Fibroblast of villous mesenchyme (primary cell): Measurements from ENCODE around the gene PCSK7. TPM values are rescaled to one million over a fixed set of nuclear protein-coding genes. Genes with fewer than 3 reads are reported as not detected.

Experiments
- DNase-seq: peaks from one replicate; pipeline ENCODE4 v3.0.0-alpha.2; 2010; ENCODE audit warnings: low read depth
- H3K4me3 ChIP-seq: 2 replicates; pipeline ENCODE4 v1.5.1; 2011; ENCODE audit warnings: low read depth, mild to moderate bottlenecking, low read length
- CTCF ChIP-seq: IDR thresholded peaks from 2 replicates; pipeline ENCODE4 v1.5.1; 2012; ENCODE audit warnings: low read depth, mild to moderate bottlenecking, low read length; ENCODE audit not compliant: insufficient read depth
- total RNA-seq: library from RNA; depleted of rRNA; stranded (reverse); fragments of >200 nt; gene quantifications from 2 replicates; pipeline ENCODE4 v1.2.3, GENCODE V29; 2012

Gene PCSK7
- total RNA-seq, 1 donor, result 60.0 TPM

- no peak overlapping the region for H3K4me3 ChIP-seq
- no peak for DNase-seq
- no peak for TF ChIP-seq CTCF
These were observed 36.6 kb downstream of the PCSK7 start for GRCh38 chr11:117195258-117195657.

- no peak for TF ChIP-seq CTCF
- DNase-seq, result no peak
These were observed 37.6 kb downstream of the PCSK7 start for GRCh38 chr11:117194267-117194666.

GRCh38 chr11:117193130-117194020 is 38.5 kb downstream of the PCSK7 start:
- H3K4me3 ChIP-seq, result no peak overlapping the region
- no peak for DNase-seq
- no peak for TF ChIP-seq CTCF

More at GRCh38 chr11:117194267-117194666, 37.6 kb downstream of the PCSK7 start:
- no peak overlapping the region for H3K4me3 ChIP-seq

- TF ChIP-seq CTCF, result no peak
- no peak for DNase-seq
These were observed 39.4 kb downstream of the PCSK7 start for GRCh38 chr11:117192401-117192875.

GRCh38 chr11:117191680-117192400 is 40.0 kb downstream of the PCSK7 start:
- no peak for TF ChIP-seq CTCF
- no peak for DNase-seq
- H3K4me3 ChIP-seq, result no peak overlapping the region

More at GRCh38 chr11:117192401-117192875, 39.4 kb downstream of the PCSK7 start:
- no peak overlapping the region for H3K4me3 ChIP-seq

GRCh38 chr11:117189941-117190544 is 41.8 kb downstream of the PCSK7 start:
- DNase-seq, result no peak
- no peak for TF ChIP-seq CTCF
- H3K4me3 ChIP-seq, result no peak overlapping the region
